HG03571 (cell line): ENCODE results near the gene NR4A3.

Source experiments
- ATAC-seq: cut with Tn5 transposase; IDR thresholded peaks from one replicate; pipeline ENCODE4 v1.9.1; 2021; ENCODE audit not compliant: unreplicated experiment

The NR4A3 gene

DNA sequence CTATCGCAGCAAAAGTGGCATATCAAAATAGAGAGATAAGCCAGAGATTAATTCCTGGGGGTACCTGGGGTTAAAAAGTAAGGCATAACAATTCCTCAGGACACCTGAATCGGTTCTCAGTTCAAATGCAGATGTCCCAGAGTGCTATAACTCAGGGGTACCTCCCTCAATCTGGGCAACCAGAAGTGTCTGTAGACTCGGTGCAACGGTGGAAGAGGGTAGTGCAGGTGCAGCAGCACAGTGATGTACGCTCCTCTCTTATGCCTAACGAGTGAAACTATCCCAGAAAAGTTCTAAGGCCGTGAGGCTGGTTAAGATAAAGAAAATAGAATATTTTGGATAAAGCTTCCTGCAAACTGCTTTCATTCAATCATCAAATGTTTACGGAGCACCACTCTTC, 7.9 kb upstream of the NR4A3 start:
- no peak for ATAC-seq

DNA sequence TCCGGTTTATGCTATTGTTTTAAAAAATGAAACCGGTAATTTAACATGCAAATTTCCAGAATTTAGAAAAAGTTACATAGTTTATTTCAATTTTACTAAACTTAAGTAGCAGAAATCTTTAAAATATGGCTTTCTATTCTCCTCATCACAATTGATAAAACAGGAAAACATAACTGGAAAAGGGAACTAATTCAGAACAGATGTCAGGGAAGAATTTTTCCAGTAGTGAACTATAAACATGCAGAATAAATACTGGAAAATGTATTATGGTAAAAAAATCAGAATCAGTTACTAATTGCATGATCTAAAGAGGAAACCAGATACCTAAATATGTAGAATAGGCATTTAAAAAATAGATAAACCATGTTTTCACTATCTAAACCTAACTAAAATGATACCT, 7.3 kb upstream of the NR4A3 start:
- no peak for ATAC-seq

DNA sequence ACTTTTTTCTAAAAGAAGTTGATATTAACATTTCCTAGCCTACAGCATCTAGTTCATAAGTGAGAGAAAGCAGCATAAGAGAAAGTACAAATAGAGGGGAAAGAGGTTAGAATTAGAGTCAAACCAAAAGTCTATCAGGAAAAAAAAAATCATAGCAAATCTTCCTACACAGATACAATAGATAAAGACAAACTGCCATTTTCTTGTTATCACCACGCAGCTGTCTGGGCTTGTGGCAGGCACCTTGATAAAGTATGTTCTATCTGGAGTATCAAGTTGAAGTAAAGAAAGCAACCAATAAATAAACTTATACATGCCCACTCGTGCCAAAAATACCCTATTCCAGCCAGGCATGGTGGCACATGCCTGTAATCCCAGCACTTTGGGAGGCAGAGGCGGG, 5.3 kb upstream of the NR4A3 start:
- ATAC-seq = no peak

DNA sequence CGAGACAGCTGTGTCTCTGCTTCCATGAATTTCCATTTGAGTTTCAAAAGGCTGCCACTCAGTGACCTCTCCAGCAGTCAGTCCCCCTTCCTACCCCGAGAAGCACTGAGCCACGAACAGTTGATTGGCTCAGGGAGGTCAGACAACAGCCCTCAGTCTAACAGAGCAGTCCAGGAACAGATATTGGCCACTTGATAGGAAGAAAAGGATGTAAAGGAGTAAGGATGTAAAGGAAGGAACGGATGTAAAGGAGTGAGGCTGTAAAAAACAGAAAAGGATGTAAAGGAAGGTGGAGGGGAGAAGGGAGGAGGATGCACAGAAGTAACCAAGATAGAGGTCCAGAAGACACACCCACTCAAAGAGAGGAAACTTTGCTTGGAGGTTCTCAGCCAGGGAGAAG, 3.2 kb upstream of the NR4A3 start:
- ATAC-seq = no peak

DNA sequence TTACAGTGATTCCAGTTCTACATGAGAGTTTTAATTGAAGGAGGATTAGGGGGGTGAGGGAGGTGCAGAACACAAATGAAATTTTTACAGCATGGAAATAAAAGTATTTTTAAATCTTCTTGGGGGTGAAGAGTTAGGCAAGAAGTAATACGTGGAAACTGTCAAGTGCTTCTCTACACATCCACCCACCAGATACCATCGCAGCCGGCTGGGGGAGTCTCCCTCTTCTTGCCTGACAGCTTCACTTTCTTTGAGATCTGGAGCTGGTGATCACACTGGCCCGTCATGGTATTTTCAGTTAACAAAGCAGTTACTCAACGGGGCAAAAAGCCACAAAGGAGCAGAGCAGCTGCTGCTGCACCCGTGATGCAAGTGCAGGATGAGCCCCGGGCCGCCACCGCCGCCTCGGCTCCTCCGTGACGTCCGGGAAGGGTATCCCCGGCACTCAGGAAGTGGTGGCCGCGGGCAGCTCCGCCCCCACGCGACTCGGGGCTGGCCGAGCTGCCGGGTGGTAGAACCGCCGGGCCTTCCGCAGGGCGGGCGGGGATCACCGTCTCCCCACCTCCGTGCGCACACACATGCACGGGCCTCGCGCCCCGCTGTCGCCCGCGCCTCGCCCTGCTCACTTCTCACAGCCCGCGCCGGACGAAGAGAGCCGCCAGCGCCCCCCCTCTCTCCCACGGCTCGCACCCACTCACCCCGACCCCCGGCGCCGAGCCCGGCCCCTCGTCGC, 2.4 kb upstream of the NR4A3 start:
- ATAC-seq = peak; percentile 52

DNA sequence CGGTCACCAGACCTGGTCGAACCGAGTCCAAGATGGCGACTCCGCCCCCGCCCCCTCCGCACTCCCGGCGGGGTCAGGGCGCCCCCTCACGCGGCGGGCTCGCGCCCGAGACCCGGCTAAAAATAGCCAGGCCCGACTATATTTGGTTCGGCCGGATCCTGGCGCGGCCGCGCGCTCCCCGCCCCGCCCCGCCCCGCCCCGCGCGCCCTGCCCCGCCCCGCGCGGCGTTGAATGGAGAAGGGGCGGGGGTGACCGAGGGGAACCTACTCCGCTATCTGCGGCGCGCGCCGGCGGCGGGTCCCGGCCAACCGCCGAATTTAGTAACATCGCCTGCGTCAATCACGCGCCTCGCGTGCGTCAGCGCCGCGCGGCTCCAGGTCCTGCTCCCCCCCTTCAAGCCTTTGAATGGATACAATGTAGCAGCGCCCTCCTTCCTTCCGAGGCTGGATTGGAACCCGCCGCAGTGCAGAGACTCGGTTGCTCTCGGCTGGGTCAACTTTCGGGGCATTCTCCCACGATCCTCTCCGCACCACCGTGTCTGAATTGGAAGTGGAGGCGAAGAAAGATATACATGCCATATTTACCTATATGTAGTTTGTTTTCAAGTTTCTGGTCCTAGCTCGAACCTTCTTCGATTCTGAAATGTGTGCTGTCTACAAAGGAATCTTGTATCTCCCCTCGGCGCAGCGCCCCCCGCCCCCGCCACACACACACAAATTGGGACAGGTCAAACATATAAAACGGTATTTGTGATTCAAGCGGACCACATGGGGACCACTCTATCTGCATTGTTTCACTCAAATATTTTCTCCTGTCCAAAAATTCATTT, 1.6 kb upstream of the NR4A3 start:
- peak; percentile 44 for ATAC-seq

DNA sequence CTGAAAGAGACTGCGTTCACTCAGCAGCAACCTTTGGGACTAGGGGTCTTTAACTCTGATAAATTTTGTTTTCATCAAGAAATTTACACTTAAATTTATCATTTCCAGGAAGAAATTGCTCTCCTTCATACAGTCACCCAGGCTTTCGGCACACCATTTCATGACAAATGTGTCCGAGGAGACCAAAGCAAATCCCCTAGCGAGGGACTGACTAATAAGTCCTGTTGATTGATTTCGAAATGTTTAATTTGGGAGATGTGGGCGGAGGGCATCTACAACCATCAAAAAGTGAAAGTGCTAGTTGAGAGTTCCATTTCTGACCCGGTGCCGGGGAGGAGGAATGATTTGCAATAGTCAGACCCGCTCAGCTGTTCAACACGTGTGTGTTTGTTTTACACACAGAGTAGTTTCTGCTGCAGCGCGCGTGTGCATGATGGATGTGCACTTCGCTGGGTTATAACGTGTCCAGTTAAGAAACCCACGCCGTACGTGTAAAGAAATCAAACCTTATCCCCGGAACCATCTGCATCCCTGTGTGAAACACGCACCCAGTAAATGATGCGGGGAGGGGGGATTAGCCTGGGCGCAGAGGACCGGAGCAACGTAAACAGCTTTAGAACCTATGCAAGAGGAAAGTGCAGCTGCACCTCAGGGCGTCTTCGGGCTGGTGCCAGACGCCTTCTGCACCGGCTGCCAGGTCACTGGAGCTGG, 845 bp upstream of the NR4A3 start:
- ATAC-seq = no peak

DNA sequence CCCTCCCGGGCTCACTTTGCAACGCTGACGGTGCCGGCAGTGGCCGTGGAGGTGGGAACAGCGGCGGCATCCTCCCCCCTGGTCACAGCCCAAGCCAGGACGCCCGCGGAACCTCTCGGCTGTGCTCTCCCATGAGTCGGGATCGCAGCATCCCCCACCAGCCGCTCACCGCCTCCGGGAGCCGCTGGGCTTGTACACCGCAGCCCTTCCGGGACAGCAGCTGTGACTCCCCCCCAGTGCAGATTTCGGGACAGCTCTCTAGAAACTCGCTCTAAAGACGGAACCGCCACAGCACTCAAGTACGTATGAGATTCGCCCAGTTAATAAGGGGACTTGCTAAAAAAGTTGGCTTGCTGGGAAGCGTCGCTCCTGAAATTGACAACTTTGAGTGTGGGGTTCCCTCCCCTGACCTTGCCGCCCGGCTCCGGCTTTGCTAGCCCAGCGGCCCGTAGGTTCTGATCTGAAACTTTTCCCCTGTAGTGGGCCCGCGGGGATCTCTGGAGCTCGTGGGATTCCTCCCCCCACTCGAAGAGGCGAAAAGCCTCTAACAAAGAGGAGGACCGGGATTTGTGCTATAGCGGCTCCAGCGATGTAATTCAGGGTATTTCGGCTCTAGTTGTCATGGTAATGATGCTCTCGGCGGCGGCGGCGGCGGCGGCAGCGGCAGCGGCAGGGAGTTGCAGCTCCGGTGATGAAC, 572 bp downstream of the NR4A3 start:
- ATAC-seq = no peak

DNA sequence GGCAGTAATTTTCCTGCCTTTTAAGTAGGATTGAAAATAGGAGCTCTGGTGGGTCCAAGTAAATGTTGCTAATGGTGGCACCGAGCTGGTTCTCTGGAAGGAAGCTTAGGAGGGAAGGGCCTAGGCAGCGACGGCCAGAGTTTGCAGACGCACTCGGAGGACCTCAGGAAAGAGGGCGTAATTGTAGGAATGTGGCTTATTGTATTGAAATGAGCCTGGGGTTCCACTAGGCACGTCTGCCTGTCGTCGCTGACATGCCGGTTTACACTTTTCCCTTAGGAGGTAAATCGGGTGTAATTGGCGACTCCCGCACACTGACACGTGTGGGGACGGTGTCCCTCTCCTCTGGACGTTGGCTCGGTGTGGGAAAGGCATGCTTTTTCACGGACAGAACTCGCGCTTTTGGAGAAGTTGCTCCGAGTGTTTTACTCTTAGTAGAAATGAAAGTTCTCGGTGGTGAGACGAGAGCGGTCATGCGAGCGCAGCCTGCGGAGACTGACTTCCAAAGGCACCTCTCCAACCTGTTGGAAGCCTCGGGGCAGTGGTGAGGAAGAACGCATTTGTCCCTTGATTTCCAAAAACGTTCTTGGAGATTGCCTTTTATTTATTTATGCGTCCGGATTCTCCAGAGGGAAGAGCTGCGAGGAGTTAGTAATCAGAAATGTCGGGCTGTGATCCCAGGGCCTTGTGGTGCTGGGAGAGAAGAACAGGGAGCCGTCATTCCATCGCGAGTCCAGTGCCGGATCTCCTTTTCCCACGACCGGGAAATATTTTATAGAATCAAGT, 1.3 kb downstream of the NR4A3 start:
- no peak for ATAC-seq

DNA sequence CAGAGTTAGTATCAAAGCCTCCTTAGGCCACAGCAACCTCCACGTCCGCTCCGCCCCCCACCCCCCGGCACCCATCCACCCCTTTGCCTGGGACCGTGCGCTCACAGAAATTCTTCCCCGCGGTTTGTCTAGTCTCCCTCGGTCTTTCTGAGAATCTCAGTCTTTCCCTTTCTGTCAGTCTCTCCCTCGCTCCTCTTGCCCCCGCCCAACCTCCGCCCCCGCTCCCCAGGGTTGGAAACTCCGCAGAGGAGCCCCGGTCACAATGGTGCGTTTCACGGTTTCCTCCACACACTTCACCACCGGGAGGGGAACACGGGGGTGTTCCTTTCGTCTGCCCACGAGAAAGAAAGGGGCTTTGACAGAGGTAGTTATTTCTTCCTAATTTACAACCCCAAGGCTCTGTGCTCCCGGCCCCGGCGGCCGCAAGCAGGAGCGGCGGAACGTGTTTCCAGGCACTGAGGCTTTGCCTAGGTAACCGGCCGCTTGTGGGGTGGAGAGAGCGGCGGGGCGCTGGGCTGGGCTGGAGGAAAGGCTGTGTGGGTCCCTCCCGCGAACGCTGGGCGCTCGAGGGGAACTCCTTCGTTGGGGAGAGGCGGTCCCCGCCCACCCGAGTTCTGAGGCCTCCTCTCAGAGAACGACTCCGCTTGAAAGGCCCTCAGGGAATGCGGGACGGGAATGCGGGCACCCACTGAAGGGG, 2.1 kb downstream of the NR4A3 start:
- no peak for ATAC-seq

DNA sequence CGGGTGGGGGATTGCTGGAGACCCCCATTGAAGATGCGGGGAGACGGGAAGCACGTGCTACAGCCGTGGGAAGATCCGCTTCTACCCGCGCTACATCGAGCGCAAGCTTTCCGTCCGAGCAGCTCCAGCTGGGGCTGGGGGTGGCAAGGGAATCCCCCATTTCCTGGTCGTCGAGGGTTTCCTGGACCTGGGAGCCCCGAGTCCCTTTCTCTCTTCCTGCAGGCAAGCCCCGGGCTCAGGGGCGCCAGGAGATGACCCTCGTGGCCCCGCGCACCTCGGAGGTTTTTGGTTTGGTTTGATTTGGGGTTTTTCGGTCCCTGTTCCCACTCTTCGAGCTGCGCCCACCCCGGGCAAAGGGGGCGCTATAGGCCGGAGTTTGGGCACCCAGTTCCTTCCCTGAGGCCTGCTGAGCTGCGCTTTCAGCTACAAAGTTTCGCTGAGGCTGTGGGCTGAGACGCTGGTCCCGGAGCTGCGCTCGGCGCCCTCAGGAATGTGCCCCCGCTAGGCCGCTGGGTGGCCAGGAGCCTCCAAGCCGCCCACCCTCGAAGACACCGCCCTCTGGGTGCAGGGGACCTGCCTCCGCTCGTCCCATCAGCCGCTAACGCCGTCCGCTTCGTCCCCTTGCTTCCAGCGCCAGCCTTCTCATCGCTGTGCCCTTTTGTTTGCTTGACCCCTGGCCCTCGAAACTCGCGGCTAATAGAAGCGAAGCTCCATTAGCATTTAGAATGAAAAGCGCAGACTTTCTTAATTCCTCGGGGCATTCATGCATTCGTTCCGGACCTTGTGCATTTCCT, 2.9 kb downstream of the NR4A3 start:
- no peak for ATAC-seq

DNA sequence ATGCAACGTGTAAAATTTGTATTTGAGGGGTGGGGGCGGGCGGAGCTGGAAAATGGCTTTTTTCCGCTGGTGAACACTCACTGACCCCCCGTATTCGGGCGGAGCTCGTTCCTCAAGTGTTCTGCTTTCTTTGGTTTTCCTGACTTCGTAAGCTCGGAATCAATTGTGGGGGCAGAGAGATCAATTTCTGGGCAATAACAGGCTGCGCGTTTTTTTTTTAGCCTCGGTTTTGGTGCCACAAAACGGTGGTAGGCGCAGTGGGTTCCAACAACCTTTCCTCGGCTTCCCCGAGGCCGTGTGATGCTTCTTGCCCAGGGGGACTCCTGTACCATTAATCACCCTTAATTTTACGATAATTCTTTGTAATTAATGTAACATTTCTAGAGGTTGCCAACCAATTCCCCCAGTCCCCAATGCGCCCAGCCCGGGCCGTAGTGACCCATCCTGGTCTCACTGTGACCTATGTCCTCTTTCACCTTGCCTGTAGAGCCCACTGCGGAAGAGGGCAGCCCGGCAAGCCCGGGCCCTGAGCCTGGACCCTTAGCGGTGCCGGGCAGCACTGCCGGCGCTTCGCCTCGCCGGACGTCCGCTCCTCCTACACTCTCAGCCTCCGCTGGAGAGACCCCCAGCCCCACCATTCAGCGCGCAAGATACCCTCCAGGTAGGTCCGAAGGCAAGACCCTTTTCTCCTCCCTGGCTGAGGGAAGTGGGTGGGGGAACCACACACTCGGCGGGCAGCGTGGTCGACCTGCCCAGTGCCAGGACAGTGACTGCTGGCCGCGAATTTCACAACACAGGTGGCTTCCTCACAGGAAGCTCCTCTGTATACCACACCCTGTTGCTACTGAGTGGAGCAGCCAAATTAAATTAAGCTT, 3.7 kb downstream of the NR4A3 start:
- no peak for ATAC-seq

DNA sequence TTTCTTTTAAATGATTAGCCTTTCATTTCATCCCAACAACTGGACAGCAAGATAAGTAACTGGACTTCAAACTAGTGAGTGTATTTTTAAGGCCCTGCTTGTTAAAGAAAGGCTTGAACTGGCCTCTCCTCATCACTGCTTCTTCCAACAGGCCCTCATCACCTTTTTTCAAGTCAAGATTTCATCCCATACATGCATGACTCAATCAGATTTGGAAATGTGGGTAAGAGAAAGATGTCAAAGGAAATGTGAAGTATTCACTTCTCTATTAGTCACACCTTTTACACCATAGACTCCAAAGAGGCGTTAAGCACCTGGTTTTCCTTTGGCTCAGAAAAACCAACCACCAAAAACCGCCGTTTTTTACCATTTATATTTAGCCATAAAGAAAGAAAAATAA, 4.9 kb downstream of the NR4A3 start:
- ATAC-seq = no peak

DNA sequence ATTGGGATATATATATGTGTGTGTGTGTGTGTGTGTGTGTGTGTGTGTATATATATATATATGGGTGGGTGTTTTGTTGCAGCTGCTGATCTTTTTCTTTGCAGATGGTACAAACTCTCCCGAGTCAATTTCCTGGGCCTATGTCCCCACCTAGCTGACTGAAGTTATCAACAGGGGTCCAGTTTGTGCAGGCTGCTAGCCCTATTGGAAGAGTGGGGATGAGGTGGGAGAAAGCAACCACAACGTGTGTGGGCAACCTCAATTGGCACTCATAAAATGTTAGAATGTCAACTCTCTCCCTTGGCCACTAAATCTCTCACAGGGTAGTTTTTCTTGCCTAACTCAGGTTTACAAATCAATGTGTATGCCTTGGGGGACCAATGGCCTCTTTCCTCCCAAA, 5.6 kb downstream of the NR4A3 start:
- ATAC-seq = no peak

DNA sequence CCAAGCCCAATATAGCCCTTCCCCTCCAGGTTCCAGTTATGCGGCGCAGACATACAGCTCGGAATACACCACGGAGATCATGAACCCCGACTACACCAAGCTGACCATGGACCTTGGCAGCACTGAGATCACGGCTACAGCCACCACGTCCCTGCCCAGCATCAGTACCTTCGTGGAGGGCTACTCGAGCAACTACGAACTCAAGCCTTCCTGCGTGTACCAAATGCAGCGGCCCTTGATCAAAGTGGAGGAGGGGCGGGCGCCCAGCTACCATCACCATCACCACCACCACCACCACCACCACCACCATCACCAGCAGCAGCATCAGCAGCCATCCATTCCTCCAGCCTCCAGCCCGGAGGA, 6.3 kb downstream of the NR4A3 start:
- no peak for ATAC-seq

DNA sequence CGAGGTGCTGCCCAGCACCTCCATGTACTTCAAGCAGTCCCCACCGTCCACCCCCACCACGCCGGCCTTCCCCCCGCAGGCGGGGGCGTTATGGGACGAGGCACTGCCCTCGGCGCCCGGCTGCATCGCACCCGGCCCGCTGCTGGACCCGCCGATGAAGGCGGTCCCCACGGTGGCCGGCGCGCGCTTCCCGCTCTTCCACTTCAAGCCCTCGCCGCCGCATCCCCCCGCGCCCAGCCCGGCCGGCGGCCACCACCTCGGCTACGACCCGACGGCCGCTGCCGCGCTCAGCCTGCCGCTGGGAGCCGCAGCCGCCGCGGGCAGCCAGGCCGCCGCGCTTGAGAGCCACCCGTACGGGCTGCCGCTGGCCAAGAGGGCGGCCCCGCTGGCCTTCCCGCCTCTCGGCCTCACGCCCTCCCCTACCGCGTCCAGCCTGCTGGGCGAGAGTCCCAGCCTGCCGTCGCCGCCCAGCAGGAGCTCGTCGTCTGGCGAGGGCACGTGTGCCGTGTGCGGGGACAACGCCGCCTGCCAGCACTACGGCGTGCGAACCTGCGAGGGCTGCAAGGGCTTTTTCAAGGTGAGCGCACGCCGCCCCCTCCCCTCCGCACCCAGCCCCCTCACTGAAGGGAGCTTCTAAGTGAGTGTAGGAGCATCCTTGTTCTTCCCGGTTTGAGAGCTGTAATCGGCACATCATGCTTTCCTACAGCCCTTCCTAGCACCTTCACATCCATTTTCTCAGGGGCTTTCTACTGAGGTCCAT, 6.9 kb downstream of the NR4A3 start:
- ATAC-seq = no peak

DNA sequence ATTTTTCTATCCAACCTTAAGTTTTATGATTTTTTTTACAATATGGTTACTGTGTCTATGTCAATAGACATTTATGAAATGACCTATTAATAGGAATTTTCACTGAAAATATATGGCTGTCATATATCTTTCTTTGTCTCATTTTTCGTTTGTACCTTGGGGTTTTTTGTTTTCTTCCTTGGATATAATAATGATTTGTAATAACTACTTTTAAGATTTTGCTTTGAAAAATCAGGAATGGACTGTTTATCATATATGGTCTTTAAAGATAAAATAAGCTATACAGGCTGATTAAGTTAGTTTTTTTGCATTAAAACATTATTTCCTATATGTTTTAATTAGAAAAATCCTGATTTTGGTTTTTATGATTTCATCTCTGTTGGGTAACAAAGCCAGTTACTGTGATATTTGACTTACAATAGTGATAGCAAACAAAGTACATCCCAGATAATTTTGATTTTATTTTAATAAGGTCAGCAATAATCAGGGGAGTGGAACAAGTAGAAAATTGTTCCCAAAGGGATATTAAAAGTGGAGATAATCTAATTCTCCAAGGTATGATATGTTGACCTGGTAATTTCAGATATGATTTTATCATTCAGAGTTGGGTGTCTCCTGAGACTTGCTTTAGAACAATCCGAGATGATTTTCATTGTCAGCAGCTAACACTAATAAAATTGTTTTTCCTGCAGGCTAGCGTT, 10.3 kb downstream of the NR4A3 start:
- ATAC-seq = no peak
